Endothelial cell of umbilical vein (primary cell): ENCODE results near the gene C5AR2. TPM values are rescaled to one million over a fixed set of nuclear protein-coding genes. Genes with fewer than 3 reads are reported as not detected.

ENCODE experiments used
- BruUV-seq: library from RNA; stranded (reverse); fragments of 400-500 nt; replicated peaks from 2 replicates; lab custom pipeline; 2021; lab: Mats Ljungman, UMichigan
- CTCF ChIA-PET: fragments of 300-600, 350-600 bp; sonication (Branson Sonifier 250); formaldehyde crosslinking; loops from one replicate; lab custom pipeline; 2021; ENCODE audit warnings: antibody characterized with exemption, inconsistent platforms; lab: Charles Lee
- POLR2A ChIA-PET: fragments of 300-600, 350-600 bp; sonication (Branson Sonifier 250); formaldehyde crosslinking; loops from one replicate; lab custom pipeline; 2021; ENCODE audit warnings: antibody characterized with exemption, inconsistent platforms; lab: Charles Lee
- DNase-seq: peaks from one replicate; pipeline ENCODE4 v3.0.0-alpha.2; 2011; ENCODE audit warnings: low read depth, low spot score
- FAIRE-seq: peaks from 2 replicates; lab custom pipeline; 2011; peaks lifted over from hg19 to GRCh38; lab: Jason Lieb, UNC
- H2AFZ ChIP-seq: 2 replicates; pipeline ENCODE4 v1.6.0; 2012; ENCODE audit warnings: low read depth, low read length, control low read depth, inconsistent platforms
- H3K27ac ChIP-seq: 2 replicates; pipeline ENCODE4 v1.5.1; 2011; ENCODE audit warnings: low read depth, mild to moderate bottlenecking, control low read depth, low read length, moderate library complexity; ENCODE audit not compliant: insufficient read depth
- H3K27me3 ChIP-seq, 2 experiments: 2 replicates each; pipeline versions ENCODE4 v1.6.0 to v1.6.1; 2011; ENCODE audit warnings: low read length in 2 of 2, mixed read lengths in 1 of 2; ENCODE audit not compliant: control insufficient read depth in 2 of 2, insufficient read depth in 2 of 2
- H3K36me3 ChIP-seq, 2 experiments: 2 replicates in 1 of 2; 3 replicates in 1 of 2; pipeline ENCODE4 v1.5.1; 2011; ENCODE audit warnings: low read length in 2 of 2, mild to moderate bottlenecking in 1 of 2, moderate library complexity in 1 of 2; ENCODE audit not compliant: control insufficient read depth in 2 of 2, insufficient read depth in 2 of 2; ENCODE audit errors: extremely low read depth in 1 of 2
- H3K4me1 ChIP-seq: 3 replicates; pipeline ENCODE4 v1.5.1; 2011; ENCODE audit warnings: mild to moderate bottlenecking, low read length; ENCODE audit not compliant: control insufficient read depth, insufficient read depth; ENCODE audit errors: extremely low read depth
- H3K4me2 ChIP-seq: 2 replicates; pipeline ENCODE4 v1.6.1; 2011; ENCODE audit warnings: low read length, control low read depth, mixed read lengths; ENCODE audit not compliant: insufficient read depth
- H3K4me3 ChIP-seq, 3 experiments: fragments of 200-600 bp in 1 of 3; sonication (generic), shearing (Covaris generic) in 1 of 3; replicated peaks in 1 of 3; 2 replicates each; pipeline ENCODE4 v1.5.1; 2011 to 2016; ENCODE audit warnings: control low read depth in 3 of 3, low read length in 3 of 3, mild to moderate bottlenecking in 2 of 3, inconsistent platforms in 1 of 3, low read depth in 1 of 3, moderate library complexity in 1 of 3; ENCODE audit not compliant: insufficient read depth in 1 of 3
- H3K79me2 ChIP-seq: 2 replicates; pipeline ENCODE4 v1.6.0; 2012; ENCODE audit warnings: low read length, inconsistent platforms; ENCODE audit not compliant: control insufficient read depth, insufficient read depth
- H3K9ac ChIP-seq: replicated peaks from 2 replicates; pipeline ENCODE3; 2011; ENCODE audit warnings: low read length, control low read depth; ENCODE audit not compliant: insufficient read depth; ENCODE audit errors: extremely low read depth
- H3K9me1 ChIP-seq: replicated peaks from 3 replicates; pipeline ENCODE4 v1.6.0; 2011; ENCODE audit warnings: mild to moderate bottlenecking, low read length; ENCODE audit not compliant: control insufficient read depth, insufficient read depth; ENCODE audit errors: extremely low read depth
- H3K9me3 ChIP-seq: replicated peaks from 2 replicates; pipeline ENCODE4 v1.5.1; 2012; ENCODE audit warnings: low read length, inconsistent platforms; ENCODE audit not compliant: control insufficient read depth, insufficient read depth
- H4K20me1 ChIP-seq: replicated peaks from 2 replicates; pipeline ENCODE3; 2011; ENCODE audit warnings: mild to moderate bottlenecking, low read length; ENCODE audit not compliant: control insufficient read depth, insufficient read depth; ENCODE audit errors: extremely low read depth
- CTCF ChIP-seq, 2 donors: IDR thresholded peaks; 1 replicate in 1 of 2; 2 replicates in 1 of 2; pipeline ENCODE4 v1.5.1; 2011; ENCODE audit warnings: low read length in 2 of 2, mild to moderate bottlenecking in 2 of 2, moderate library complexity in 2 of 2, control low read depth in 1 of 2, inconsistent platforms in 1 of 2, low read depth in 1 of 2; ENCODE audit not compliant: insufficient read depth in 1 of 2; ENCODE audit errors: extremely low read depth in 1 of 2
- EZH2 ChIP-seq: IDR thresholded peaks from 2 replicates; pipeline ENCODE4 v1.6.1; 2012; ENCODE audit warnings: borderline replicate concordance, low read depth, mild to moderate bottlenecking, moderate library complexity, low read length, inconsistent platforms; ENCODE audit not compliant: severe bottlenecking
- FOS ChIP-seq: IDR thresholded peaks from 2 replicates; pipeline ENCODE4 v1.6.1; 2011; ENCODE audit warnings: mild to moderate bottlenecking, low read length, moderate library complexity, borderline replicate concordance; ENCODE audit not compliant: insufficient read depth
- GATA2 ChIP-seq: IDR thresholded peaks from 2 replicates; pipeline ENCODE4 v1.7.0; 2011; ENCODE audit warnings: low read depth, mild to moderate bottlenecking, moderate library complexity, mixed read lengths, low read length; ENCODE audit not compliant: insufficient read length, insufficient read depth
- JUN ChIP-seq: IDR thresholded peaks from 2 replicates; pipeline ENCODE4 v1.6.1; 2011; ENCODE audit warnings: borderline replicate concordance, low read depth; ENCODE audit not compliant: insufficient read length, insufficient read depth
- MAX ChIP-seq: IDR thresholded peaks from 2 replicates; pipeline ENCODE4 v1.6.1; 2011; ENCODE audit not compliant: insufficient read depth, insufficient read length
- MYC ChIP-seq: IDR thresholded peaks from one replicate; pipeline ENCODE4 v1.6.1; 2011; ENCODE audit warnings: mild to moderate bottlenecking, low read depth, low read length
- POLR2A ChIP-seq: IDR thresholded peaks from 2 replicates; pipeline ENCODE4 v1.6.1; 2012; ENCODE audit warnings: low read depth, mild to moderate bottlenecking, control low read depth, low read length
- POLR2AphosphoS5 ChIP-seq: IDR thresholded peaks from 2 replicates; pipeline ENCODE4 v1.6.1; 2012; ENCODE audit warnings: low read depth, mild to moderate bottlenecking, control low read depth, low read length, moderate library complexity; ENCODE audit not compliant: insufficient read depth
- dilution Hi-C: fragments of 300-500 bp; cut with MboI; formaldehyde crosslinking; loops from one replicate; pipeline ENCODE4 v1.15.0; 2019; ENCODE audit warnings: low sequenced_read_pairs; ENCODE audit not compliant: extremely low pct_ligation_motif_present
- intact Hi-C: fragments of 100-400 bp; cut with micrococcal nuclease; formaldehyde crosslinking; loops from one replicate; pipeline ENCODE4 v1.10.0; 2022
- polyA plus RNA-seq, 4 experiments: library from polyadenylated mRNA; depleted of rRNA in 3 of 4; stranded (reverse) in 3 of 4; unstranded in 1 of 4; fragments of >200 nt; gene quantifications; 2 replicates each; pipeline versions ENCODE4 v1.2.1 to v1.2.3, GENCODE V29; 2011 to 2012; ENCODE audit warnings: missing spikeins in 1 of 4
- total RNA-seq: library from RNA; stranded (reverse); gene quantifications from 2 replicates; pipeline ENCODE4 v1.2.3, GENCODE V29; 2021

The C5AR2 gene
- total and polyA plus RNA-seq, 2 donors (not counting 3 experiments of a cell fraction or from before 2014, with no cell fraction given): not detected

DNA sequence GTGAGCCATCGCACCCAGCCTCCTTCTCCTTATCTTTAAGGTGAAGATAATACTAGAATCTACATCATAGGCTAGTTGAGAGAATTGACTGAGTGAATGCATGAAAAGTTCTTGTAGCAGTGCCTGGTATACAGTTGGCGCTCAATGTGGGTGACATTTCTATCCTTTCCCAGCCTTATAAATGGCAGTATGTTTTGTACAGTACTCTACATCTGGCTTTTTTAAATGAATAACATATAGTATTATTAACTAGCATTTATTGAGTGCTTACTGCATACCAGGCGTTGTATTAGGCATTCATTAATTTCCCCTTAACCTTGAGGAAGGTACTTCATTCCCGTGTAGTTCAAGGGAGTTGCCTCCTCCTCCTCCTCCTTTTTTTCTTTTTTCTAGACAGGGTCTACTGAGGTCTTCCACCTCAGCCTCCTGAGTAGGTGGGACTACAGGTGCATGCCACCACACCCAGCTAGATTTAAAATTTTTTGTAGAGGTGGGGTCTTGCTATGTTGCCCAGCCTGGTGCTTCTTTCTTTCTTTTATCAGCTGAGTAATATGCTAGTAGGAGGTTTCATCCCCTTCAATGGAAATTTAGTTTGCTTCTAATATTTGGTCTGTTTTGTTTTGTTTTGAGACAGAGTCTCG, 19.5 kb upstream of the C5AR2 start:
- peaks cover 0 to 2% of the 10 kb centered on the region in 2 experiments for H3K27me3 ChIP-seq
- intact Hi-C loops: no loop called here
- H3K27ac ChIP-seq: no peak overlapping the region
- no peak overlapping the region for H2AFZ ChIP-seq
- BruUV-seq: no TSS peak
- H3K4me3 ChIP-seq: no peak overlapping the region
- CTCF ChIA-PET: interaction anchor here (1.2 kb wide), 1 partner anchor 11 kb away, joined by 3 read pairs; no protein-coding TSS in a partner anchor
- dilution Hi-C loops: no loop called here
- DNase-seq: no peak
- H3K9me3 ChIP-seq: no peaks in the 10 kb centered on the region
- H3K4me2 ChIP-seq: no peak overlapping the region
- no peaks in the 10 kb centered on the region for H3K4me1 ChIP-seq
- no peaks in the 10 kb centered on the region for H3K9me1 ChIP-seq
- POLR2A ChIA-PET: no interaction called here
- TF ChIP-seq FOS (no peak), JUN (no peak)
- no peak for FAIRE-seq
- H3K79me2 ChIP-seq: no peaks in the 10 kb centered on the region
- H3K9ac ChIP-seq: no peak overlapping the region
- no peaks in the 10 kb centered on the region for H4K20me1 ChIP-seq
- no peaks in the 10 kb centered on the region for H3K36me3 ChIP-seq

DNA sequence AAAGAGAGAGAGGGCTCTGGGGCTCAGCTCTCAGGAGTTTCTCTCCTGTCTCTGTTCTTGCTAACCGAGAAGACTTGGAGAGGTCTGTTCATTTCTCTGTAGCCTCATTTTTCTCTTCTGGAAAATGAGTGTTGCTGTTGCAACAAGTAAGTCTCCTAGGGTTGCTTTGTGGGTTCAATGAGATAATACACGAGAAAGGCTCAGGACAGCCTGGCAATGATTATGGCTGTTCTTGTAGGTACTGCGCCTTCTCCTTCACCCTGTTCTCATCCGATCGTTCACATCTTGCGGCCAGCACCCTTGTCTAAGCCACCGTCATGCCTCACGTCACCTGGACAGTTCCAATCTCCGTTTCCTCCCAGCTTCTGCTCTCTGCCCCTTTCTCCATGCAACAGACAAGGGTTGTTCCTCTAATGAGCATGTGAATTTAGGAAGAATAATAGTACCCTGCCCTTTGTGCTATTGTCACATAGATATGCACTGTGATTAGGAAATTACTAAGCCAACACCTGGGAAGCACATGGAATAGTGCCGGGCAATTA, 18.1 kb upstream of the C5AR2 start:
- dilution Hi-C loops (no loop called here), intact Hi-C loops (no loop called here)
- Histone ChIP-seq H3K9me3 (no peaks in the 10 kb centered on the region), H3K4me2 (no peak overlapping the region), H3K79me2 (no peaks in the 10 kb centered on the region), H3K27me3 (peaks cover 0 to 4% of the 10 kb centered on the region in 2 experiments), H2AFZ (no peak overlapping the region), H3K4me1 (no peaks in the 10 kb centered on the region), H3K9me1 (no peaks in the 10 kb centered on the region), H3K27ac (no peak overlapping the region), H3K4me3 (no peak overlapping the region), H3K36me3 (no peaks in the 10 kb centered on the region), H3K9ac (no peak overlapping the region), H4K20me1 (no peaks in the 10 kb centered on the region)
- POLR2A ChIA-PET: no interaction called here
- CTCF ChIA-PET: interaction anchor here (0.7 to 1.2 kb wide), 4 partner anchors 8 to 78 kb away, joined by 3 read pairs; no protein-coding TSS in a partner anchor
- FAIRE-seq: no peak
- no TSS peak for BruUV-seq
- TF ChIP-seq EZH2 (no peak), POLR2A (no peak), CTCF (IDR thresholded peaks at IDR 0.05; ENCODE audit: extremely low read depth in 1 of 2, insufficient read depth in 1 of 2, low read depth in 1 of 2, low read length in 2 of 2) (no peak), JUN (no peak), GATA2 (no peak), POLR2AphosphoS5 (no peak), MYC (no peak), FOS (no peak), MAX (no peak)
- DNase-seq: no peak
